Keratinocyte (primary cell): ENCODE data around the gene CD177. TPM values are rescaled to one million over a fixed set of nuclear protein-coding genes. Genes with fewer than 3 reads are reported as not detected.
"Not testable (repeated sequence)": the region's sequence is repeated elsewhere in the genome, so short reads cannot be mapped to it uniquely, and the experiment has no call there.

Source experiments
- DNase-seq: peaks from one replicate; pipeline ENCODE4 v3.0.0-alpha.2; 2011; ENCODE audit warnings: low read depth, missing footprints, low spot score
- FAIRE-seq: peaks from 2 replicates; lab custom pipeline; 2011; peaks lifted over from hg19 to GRCh38; lab: Jason Lieb, UNC
- H2AFZ ChIP-seq: 2 replicates; pipeline ENCODE4 v1.6.0; 2012; ENCODE audit warnings: low read length, control low read depth, inconsistent platforms; ENCODE audit not compliant: control insufficient read depth
- H3K27ac ChIP-seq: 2 replicates; pipeline ENCODE4 v1.5.1; 2011; ENCODE audit warnings: low read length; ENCODE audit not compliant: control insufficient read depth, insufficient read depth
- H3K27me3 ChIP-seq: 3 replicates; pipeline ENCODE4 v1.6.0; 2011; ENCODE audit warnings: low read length; ENCODE audit not compliant: control insufficient read depth, insufficient read depth; ENCODE audit errors: extremely low read depth
- H3K36me3 ChIP-seq, 2 experiments: 2 replicates in 1 of 2; 3 replicates in 1 of 2; pipeline ENCODE4 v1.5.1; 2011; ENCODE audit warnings: low read length in 2 of 2, mild to moderate bottlenecking in 1 of 2; ENCODE audit not compliant: control insufficient read depth in 2 of 2, insufficient read depth in 2 of 2; ENCODE audit errors: extremely low read depth in 1 of 2
- H3K4me1 ChIP-seq: 3 replicates; pipeline ENCODE4 v1.5.1; 2011; ENCODE audit warnings: low read length; ENCODE audit not compliant: control insufficient read depth, insufficient read depth; ENCODE audit errors: extremely low read depth
- H3K4me2 ChIP-seq: 3 replicates; pipeline ENCODE4 v1.6.0; 2011; ENCODE audit warnings: low read depth, low read length; ENCODE audit not compliant: control insufficient read depth, insufficient read depth; ENCODE audit errors: extremely low read depth
- H3K4me3 ChIP-seq, 3 experiments: fragments of 200-600 bp in 1 of 3; sonication (generic) in 1 of 3; 2 replicates in 2 of 3; 3 replicates in 1 of 3; pipeline ENCODE4 v1.5.1; 2011 to 2016; ENCODE audit warnings: low read length in 3 of 3, mild to moderate bottlenecking in 3 of 3, control low read depth in 2 of 3, inconsistent platforms in 1 of 3, low read depth in 1 of 3, mixed read lengths in 1 of 3, mixed run types in 1 of 3, moderate library complexity in 1 of 3; ENCODE audit not compliant: control insufficient read depth in 2 of 3, insufficient read depth in 2 of 3; ENCODE audit errors: extremely low read depth in 1 of 3
- H3K79me2 ChIP-seq: 2 replicates; pipeline ENCODE4 v1.6.0; 2012; ENCODE audit warnings: low read length; ENCODE audit not compliant: control insufficient read depth, insufficient read depth
- H3K9ac ChIP-seq: 3 replicates; pipeline ENCODE4 v1.6.0; 2011; ENCODE audit warnings: low read length; ENCODE audit not compliant: control insufficient read depth, insufficient read depth; ENCODE audit errors: extremely low read depth
- H3K9me1 ChIP-seq: 3 replicates; pipeline ENCODE4 v1.6.0; 2011; ENCODE audit warnings: low read length; ENCODE audit not compliant: control insufficient read depth, insufficient read depth; ENCODE audit errors: extremely low read depth
- H3K9me3 ChIP-seq: 2 replicates; pipeline ENCODE4 v1.5.1; 2012; ENCODE audit warnings: low read depth, low read length; ENCODE audit not compliant: control insufficient read depth
- H4K20me1 ChIP-seq: 3 replicates; pipeline ENCODE4 v1.6.0; 2011; ENCODE audit warnings: low read length; ENCODE audit not compliant: control insufficient read depth, insufficient read depth; ENCODE audit errors: extremely low read depth
- CTCF ChIP-seq, 3 experiments: IDR thresholded peaks in 1 of 3; conservative IDR thresholded peaks in 1 of 3; optimal IDR thresholded peaks in 1 of 3; 2 replicates in 2 of 3; 3 replicates in 1 of 3; pipeline versions ENCODE3 to v1.5.1; 2011; ENCODE audit warnings: low read length in 3 of 3, mild to moderate bottlenecking in 3 of 3, moderate library complexity in 2 of 3, control low read depth in 1 of 3, inconsistent platforms in 1 of 3; ENCODE audit not compliant: insufficient read depth in 2 of 3; ENCODE audit errors: extremely low read depth in 1 of 3
- EZH2 ChIP-seq: IDR thresholded peaks from one replicate; pipeline ENCODE4 v1.6.1; 2012; ENCODE audit warnings: inconsistent platforms, mild to moderate bottlenecking, low read length, moderate library complexity
- dilution Hi-C: fragments of 300-500 bp; cut with MboI; formaldehyde crosslinking; loops from one replicate; pipeline ENCODE4 v1.7.0; 2020; ENCODE audit warnings: low sequenced_read_pairs; ENCODE audit not compliant: extremely low pct_ligation_motif_present
- polyA plus RNA-seq, 5 experiments: library from polyadenylated mRNA; depleted of rRNA in 3 of 5; stranded (reverse) in 3 of 5; stranded (forward) in 1 of 5; unstranded in 1 of 5; fragments of >200 nt; gene quantifications; 1 replicate in 1 of 5; 2 replicates in 3 of 5; 3 replicates in 1 of 5; pipeline versions ENCODE4 v1.2.1 to v1.2.3, GENCODE V29; 2011 to 2012; ENCODE audit warnings: missing spikeins in 2 of 5, low read depth in 1 of 5, low replicate concordance in 1 of 5

CD177 gene
- polyA plus RNA-seq, 1 donor (not counting 4 experiments of a cell fraction or from before 2014, with no cell fraction given) = 1.1 TPM

DNA sequence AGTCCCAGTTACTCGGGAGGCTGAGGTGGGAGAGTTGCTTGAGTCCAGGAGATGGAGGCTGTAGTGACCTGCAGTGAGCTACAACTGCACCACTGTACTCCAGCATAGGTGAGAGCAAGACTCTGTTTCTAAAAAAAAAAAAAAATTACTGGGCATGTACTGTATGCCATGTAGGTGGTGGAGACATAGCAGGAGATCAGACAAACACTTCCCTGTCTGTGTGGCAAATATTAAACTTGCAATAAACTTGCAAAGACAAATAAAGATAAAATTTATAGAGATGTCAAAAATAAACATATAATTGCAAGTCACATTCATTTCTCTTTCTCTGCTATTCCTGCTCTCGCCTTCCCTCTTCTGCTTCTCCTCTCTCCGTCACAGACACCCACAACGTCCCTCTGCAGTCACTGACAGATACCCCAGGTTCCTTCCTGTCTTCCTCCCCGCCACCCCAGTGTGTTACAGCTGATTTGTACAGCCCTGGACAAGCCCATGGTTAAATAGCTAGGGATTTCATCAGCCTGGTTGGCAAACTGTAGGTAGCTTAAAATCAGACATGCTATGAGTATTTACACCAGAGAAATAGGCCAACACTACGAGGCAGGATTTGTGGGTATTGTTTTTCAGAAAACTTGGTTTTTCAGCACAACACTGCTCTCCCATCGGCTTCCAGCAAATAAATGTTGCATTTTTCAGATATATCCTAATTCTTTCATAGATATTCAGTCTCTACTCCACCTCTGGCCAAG lies 1.3 kb upstream of the CD177 start:
- FAIRE-seq (no peak), DNase-seq (no peak)
- TF ChIP-seq CTCF (optimal IDR thresholded peaks at IDR 0.05 in 1 of 3, IDR thresholded peaks at IDR 0.05 in 1 of 3, conservative IDR thresholded peaks at IDR 0.05 in 1 of 3; ENCODE audit: extremely low read depth in 1 of 3, insufficient read depth in 2 of 3, low read length in 3 of 3) (no peak), EZH2 (no peak)
- no peak overlapping the region for H3K4me2 ChIP-seq
- H3K9ac ChIP-seq = no peak overlapping the region
- no peaks in the 10 kb centered on the region for H3K9me3 ChIP-seq
- no peak overlapping the region for H2AFZ ChIP-seq
- H4K20me1 ChIP-seq = no peaks in the 10 kb centered on the region
- no peak overlapping the region for H3K27ac ChIP-seq
- dilution Hi-C loops = no loop called here
- H3K27me3 ChIP-seq = no peaks in the 10 kb centered on the region
- H3K36me3 ChIP-seq = no peaks in the 10 kb centered on the region
- H3K79me2 ChIP-seq = no peaks in the 10 kb centered on the region
- no peaks in the 10 kb centered on the region for H3K4me1 ChIP-seq
- no peaks in the 10 kb centered on the region for H3K9me1 ChIP-seq
- H3K4me3 ChIP-seq = no peak overlapping the region

GRCh38 chr19:43354305-43354627 lies 780 bp downstream of the CD177 start:
- Histone ChIP-seq H3K9ac (no peak overlapping the region), H3K4me3 (no peak overlapping the region)

GRCh38 chr19:43356749-43357148 lies 3.3 kb downstream of the CD177 start:
- H3K27ac ChIP-seq, H3K27me3 ChIP-seq, H3K4me1 ChIP-seq, H3K9me3 ChIP-seq, H3K36me3 ChIP-seq, H3K9ac ChIP-seq, H2AFZ ChIP-seq, H3K79me2 ChIP-seq, H3K9me1 ChIP-seq, H3K4me2 ChIP-seq, DNase-seq, H4K20me1 ChIP-seq, dilution Hi-C loops, H3K4me3 ChIP-seq: not testable (repeated sequence)
- peak; percentile 100 for FAIRE-seq

More at GRCh38 chr19:43354305-43354627, 780 bp downstream of the CD177 start:
- Histone ChIP-seq H3K4me1 (no peaks in the 10 kb centered on the region), H3K27ac (no peak overlapping the region), H4K20me1 (no peaks in the 10 kb centered on the region), H3K9me3 (no peaks in the 10 kb centered on the region), H3K9me1 (no peaks in the 10 kb centered on the region), H2AFZ (no peak overlapping the region), H3K27me3 (no peaks in the 10 kb centered on the region), H3K4me2 (no peak overlapping the region), H3K79me2 (no peaks in the 10 kb centered on the region), H3K36me3 (no peaks in the 10 kb centered on the region)
- dilution Hi-C loops = no loop called here
- DNase-seq = no peak
- no peak for TF ChIP-seq CTCF (optimal IDR thresholded peaks at IDR 0.05 in 1 of 3, IDR thresholded peaks at IDR 0.05 in 1 of 3, conservative IDR thresholded peaks at IDR 0.05 in 1 of 3; ENCODE audit: extremely low read depth in 1 of 3, insufficient read depth in 2 of 3, low read length in 3 of 3)
- TF ChIP-seq EZH2 = no peak
- no peak for FAIRE-seq
